ENCODE data around the gene SULT4A1.

The SULT4A1 gene

DNA sequence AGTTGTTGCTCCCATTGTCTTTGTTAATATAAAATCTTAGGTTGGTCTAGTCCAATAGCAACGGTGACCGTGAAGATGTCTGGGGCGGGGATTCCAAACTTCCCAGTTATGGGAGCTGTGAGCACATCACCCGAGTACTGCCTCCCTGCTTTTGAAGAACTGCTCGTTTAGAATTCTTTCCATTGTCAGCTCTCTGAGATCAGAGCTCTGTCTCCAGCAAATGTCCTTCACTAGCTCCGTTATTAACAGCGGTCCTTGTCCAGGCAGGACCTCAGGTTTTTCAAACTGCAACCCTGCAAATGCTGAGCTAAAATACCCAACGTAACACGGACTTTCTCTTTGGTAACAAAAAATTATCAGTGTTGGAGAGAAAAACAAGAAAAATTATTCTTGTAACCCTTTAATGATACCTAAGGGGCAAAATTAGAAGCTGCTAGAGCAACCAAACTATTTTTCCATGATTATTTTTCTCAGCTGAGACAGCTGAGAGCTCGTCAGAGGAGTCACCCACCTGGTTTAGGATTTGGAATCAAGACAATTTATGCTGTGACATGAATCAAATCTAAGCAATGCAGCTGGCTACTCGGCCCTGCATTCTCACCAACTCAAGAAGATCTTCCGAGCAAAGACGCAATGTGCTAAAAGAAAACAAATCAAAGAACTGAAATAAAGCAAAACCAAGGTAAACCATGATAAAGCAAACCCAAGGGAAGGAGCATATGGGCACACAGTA is 35.1 kb downstream of the SULT4A1 start:
- DNase-seq = no peak

DNA sequence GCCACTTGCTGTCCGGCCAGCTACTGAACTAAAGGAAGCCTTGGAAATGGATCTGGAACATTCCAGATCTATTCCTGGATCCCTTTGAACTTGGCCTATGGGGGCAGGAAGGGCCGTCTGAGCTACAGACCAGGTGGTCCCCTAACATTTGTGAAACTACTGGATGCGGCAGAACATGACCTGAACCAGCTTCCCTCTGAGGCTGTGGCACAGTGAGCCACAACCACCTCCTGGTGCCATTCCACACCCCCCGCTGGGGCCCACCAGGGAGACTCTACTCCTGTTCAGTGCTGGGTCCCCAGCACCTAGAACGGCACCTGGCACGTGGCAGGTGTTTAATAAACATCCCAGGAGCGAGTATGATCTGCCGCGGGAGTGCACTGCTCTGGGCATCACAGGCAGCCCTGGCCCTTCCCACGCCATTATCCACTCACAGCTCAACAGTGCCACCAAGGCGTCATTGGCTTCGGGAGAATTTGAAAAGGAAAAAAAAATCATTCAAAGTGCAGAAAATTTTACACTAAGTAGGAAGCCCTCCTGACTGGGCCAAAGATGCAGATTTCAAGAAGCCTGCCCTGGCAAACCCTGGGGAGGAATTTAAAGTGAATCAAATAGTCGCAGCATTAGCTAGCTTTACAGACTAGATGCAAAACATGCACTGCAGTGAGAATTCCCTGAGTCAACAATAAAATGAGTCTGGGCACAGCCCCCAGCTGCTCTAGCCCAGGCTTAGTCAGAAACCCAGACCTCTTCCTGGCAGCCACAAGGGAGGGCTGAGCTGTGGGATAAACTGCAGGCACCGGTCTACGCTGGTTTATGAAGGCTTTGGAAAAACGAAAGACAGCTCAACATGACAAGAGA is 35.9 kb downstream of the SULT4A1 start:
- peak; percentile 76 for DNase-seq

DNA sequence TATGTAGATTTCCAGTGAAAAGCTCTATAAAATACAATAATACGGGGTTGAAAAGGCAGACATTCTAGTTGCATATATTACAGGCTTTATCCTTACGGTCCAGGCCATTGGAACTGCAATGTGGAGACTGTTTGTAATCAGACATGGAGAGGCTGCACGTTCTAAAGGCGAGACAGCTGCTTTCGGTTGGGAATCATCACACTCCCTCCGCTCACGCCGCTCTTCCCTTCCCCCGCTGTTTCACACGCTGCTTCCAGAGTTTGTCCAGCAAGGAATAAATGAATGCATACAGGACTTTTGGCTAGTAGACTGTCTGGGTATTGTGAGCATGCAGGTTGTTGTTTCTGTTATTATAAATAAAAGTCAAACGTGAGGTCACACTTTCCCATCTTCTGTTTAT is 36.7 kb downstream of the SULT4A1 start:
- no peak for DNase-seq

DNA sequence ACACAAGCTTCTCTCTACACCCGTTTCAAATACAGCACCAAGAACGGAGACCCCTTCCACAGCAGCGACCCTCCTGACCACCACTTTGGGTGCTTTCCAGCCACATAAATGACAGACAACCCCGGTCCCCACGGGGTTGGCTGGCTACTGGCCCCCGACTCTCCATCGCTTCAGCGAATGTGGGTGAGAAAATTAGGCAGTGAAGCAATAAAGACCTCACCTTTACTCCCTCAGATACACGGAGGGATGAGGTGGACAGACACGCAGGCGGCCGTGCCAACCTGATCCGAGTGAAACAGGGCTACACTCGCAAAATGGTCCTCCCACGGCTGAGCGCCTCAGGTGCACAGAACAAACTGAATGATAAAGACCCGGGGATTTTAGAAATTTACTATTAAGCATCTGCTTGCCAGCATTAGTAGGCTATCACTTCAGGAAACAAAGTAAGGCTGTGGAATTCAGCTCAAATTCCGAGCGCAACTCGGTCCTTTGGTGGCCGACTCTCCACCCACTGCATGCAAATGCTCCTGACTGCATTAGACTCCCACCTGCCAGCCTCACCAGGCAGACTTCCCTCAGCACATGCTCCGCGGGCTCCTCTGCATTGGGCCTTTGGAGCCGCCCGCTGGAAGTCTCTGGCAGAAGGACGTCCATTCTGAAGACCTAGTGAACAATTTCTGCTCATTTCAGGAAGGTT is 37.4 kb downstream of the SULT4A1 start:
- DNase-seq = no peak

DNA sequence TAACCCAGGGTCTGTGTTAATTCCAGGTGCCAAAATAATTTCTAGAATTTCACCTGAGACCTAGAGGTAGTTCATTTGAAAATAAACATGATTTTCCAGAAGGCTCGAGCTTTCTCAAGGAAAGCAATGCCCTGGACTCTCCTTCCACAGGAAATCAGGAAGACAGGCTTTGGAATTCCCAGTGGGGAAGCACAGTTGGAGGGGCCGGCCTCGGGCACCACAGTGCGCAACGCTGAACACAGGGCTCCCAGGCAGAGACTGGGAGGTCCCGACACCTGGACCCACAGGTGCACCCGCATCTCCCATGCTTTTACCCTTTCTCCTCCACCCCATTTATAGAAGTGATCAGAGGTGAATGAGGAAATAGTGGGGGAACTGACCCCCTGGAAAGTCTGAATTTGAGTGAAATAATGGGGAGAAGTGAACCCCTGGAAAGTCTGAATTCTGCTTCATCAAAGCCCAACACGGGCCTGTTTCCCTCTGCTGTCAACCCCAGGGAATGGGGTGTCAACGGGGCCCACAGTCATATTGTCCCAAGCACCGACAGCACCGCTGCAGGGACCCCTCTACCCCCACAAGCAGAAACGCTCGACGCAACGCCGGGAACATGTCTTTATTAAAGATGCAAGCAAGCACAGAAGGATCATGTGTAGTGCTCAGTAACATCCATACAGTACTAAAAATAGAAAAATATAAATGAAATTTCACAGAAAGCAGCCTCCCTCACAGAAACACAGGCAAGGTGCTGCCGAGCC is 38.2 kb downstream of the SULT4A1 start:
- DNase-seq = no peak

DNA sequence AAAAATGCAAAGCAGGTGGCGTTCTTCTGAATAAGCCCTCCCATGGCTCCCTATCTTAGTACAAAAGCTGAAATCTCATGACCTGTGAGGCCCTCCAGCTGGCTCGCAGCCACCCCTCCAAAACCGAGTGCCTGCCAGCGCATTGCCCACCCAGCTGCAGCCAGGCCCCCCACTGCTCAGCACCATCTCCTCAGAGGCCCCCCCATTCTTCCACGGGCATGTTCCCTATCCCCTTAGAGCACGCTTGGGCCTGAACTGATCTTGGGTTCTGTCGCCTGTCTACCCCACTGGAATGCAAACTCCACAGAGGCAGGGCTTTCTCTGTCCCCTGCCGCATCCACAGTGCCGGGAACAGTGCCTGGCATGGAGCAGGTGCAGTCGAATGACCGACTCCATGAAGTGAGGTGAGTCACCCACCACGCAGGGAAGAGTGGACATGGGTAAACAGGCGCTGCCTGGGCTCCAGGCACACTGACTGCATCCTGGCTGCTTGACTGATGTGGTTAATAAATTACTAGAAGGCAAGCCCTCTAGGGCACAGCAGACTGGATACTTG is 38.9 kb downstream of the SULT4A1 start:
- no peak for DNase-seq

DNA sequence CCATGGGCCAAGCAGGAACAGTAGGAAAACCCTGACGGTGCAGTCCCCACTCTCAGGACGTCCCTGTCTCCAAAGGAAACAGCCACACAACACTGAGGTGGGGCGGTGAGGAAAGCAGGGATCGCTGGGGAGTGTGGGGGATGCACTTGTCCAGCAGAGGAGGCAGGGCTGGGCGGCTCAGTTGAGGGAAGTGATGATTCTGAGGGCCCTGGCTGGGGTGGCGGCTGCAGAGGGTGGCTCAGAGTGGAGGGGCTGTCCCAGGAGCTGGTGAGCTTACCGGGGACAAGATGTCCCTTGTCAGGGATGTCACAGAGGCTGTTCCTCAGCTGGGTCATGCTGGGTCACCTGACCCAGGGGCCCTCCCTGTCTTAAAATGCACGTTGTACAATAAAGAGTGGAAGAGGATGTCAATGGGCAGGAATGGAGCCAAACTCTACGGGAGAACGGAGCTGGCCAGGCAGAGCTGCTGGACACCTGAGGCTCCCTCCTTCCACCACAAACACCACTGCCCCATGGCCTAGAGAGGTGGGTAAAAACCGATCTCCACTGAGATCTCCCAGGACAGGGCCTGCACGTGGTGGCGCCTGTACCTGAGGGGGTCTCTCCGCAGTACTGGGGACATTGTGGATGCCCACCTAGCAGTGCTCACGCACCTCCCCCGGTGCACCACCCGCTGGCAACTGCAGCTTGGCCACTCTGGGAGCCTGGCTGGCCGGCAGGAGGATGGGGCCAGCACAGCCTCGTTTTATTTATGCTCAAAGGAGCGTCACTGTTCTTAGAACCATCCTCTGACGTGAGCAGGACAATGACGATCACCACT is 40.5 kb downstream of the SULT4A1 start:
- DNase-seq = no peak

DNA sequence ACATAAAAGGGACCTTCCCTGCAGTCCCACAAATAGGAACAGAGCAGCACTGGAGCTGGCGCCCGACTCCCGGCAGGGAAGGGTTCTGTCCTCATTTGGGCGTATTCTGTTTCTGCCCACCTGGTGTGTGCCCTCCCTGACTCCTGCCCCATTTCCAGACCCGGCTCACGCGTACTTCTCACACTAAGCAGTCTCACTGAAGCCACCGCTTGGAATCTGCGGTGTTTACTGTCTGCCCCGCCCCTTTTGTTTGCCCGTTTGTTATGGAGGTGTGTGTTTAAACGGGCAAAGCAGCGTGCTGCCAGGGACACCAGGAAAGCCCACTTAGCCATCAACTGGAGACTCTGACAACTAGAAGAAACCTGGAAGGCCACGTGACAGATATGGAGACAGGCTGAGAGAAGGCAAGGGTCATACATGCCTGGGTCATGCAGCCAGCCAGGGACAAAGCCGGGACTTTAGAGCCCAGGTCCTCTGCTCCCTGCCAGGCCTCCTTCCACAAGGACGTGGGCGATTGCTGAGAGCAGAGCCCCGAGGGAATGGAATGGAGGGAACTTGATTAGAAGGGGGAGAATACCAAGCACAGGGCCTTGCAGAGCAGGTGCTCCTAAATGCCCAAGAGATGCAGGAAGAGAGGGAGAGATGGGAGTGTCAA is 41.5 kb downstream of the SULT4A1 start:
- no peak for DNase-seq

DNA sequence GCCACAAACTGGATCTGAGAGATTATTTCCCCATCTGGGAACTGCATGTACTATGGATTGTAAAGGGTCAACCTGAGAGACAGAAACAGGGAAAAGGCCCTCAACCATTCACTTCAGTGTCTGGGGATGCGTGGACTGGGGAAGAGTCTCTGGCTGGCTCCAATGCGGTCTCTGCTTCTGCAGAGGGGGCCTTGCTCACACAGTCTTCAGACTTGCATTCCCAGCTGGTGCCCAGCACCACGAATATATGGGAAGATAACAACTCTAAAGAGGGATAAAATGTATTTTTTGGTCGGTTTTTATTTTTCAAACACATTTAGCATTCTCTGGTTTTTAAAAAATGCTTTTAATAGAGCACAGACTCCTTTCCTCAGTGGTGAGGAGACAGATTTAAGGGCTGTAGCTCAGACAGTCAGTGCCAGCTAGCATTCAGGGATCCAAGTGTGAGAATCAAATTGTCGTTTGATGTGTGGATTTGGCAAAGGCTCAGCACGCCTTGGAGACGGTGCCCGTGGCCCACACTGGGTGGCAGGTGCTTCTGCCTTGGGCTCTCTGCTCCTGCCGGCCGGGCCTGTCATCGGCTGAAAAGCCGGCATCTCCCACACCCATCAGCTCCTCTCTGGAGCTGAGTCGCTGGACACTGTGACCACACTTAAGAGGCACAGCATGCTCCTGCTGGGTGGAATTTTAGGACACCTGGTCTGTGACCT is 42.2 kb downstream of the SULT4A1 start:
- DNase-seq = no peak

DNA sequence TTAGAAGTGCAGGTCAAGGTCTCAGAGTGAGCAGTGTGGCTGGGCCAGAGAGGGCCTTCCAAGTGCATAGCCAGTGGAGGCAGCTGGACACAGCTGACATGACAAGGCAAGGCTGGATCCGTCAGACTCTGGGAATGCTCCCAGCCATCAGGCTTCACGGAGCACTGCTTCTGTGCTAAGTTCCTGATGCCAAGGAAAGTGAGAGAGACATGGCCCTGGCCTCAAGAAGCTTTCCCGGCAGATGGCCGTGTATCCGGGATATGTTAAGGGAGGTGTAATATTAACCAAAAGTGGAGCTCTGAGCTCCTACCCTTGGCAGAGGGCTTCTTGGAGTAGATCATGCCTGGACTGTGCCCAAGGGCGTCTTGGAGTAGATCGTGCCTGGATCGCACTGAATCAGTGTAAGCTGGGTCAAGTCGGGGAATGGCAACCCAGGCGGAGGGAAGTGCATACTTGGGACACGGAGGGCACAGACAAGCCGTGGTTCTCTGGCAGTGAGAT is 42.8 kb downstream of the SULT4A1 start:
- DNase-seq = no peak

DNA sequence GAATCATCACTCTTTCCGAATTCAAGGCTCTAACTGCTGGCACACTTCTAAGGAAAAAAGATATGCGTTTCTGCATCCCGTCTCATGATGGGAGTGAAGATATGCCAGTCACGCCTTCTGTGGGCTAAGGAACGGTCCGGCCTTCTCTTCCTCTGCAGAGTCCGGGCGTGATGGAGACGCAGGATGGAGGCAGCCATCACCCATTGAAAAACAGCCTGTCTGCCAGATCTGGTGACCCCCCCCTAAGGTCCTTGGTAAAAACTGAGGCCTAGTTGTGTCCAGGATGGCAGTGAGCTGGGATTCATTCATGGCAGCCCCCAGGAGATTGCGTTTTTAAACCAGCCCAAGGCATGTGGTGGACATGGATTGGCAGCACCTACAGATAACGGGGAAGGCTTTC is 43.3 kb downstream of the SULT4A1 start:
- DNase-seq = no peak

DNA sequence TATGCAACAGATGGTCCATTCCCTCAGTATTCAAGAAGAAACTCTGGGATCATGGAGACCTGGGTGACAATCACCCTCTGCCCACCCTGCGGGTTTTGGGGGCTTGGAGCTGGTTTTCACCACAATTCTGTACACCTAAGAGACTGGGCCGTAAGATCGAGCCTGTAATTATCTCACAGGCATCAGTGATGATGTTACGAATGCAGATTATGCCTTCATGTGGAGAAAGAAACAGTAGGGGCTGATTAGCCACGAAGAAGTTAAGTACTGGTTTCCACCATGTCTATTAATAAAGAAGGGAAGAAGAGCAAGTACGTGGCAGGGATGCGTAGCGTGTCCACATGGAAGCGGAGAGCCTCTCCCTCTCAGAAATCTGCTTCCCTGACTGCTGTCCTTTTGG is 44.9 kb downstream of the SULT4A1 start:
- no peak for DNase-seq

DNA sequence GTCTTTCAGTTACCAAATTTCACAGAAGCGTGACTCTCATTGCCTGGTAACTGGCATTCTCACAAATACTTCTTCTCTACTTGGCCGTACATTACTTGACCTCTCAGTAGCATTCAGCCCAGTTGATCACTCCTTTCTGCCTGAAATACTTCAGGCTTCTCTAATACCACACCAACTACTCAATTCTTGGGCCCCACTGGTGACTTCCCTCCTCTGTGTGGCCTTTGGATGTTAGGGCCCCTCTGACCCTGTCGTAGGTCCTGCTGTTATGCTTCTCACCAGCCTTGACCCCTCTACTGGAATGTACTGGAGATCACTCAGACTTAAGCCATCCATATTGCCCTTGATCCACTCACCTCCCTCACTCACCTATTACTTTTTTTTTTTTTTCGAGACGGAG is 48.0 kb downstream of the SULT4A1 start:
- no peak for DNase-seq

DNA sequence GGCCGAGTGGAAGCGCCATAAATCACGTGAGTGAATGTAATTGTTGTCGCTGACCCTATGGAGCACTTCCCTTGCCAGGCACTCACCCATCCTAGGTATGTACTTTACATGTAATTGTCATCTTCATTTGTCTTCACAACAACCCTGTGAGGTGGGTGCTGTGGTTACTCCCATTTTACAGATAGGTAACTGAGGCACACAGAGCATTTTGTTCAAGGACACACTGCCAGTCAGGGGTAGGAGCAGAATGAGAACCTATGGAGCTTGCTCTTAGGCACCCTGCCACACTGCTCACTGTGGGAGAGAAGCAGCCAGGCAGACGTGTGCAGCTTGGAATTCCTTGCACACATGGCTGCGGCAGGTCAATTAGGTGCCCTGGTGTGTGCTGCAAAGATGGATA is 49.4 kb downstream of the SULT4A1 start:
- DNase-seq = no peak

DNA sequence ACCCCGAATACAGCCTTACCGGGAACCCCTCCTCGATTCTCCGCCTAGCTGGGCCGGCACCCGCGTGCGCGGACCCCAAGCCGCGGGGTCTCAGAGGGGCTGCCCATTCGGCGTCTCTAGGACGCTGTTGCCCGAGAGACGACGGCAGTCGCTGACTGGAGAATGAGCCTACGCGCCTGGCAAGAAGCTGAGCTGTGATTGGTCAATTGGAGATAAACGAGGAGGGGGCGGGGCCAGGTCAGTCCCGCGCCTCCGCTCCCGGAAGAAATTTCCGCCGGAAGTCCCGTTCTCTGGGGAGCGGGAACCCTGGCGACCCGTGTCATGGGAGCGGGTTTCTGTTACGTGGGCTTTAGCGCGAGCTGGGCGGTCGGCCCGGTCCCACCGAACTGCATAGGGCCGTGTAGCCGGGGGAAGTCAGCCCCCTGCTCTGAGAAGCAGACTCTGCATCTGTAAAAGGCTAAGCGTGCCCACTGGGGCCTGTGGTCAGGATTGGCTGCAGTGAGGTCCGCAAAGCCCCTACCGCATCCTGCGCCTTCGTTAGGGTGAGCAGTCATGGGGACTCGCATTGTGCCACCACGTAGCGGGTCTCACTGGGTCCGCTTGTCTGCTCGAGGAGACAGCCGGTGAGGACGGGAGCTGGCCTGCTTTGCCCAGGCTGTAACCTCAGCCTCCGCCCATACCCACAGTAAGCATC is 50.0 kb downstream of the SULT4A1 start, which contains the start of gene EFCAB6:
TSS of gene EFCAB6 (minus strand) at position 157 of the 694 bp plus-strand sequence. CDS start 29,987 bp downstream, outside the sequence.
- DNase-seq = peak; percentile 91

DNA sequence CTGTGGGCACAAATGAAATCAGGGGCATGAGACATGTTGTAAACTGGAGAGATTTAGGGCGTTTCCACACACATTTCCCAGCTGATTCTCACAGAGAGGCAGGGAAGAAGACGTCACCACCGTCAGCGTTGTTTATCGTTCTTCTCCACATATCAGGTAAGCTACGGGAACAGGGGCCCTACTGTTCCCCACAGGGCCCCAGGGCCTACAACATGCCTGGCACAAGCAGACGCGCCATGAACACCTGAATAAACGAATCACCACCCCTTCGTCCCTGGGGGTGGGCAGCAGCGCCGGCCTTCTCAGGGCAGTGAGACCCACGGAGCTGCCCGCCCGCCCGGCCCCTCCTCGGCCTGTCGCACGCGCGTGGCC is 50.5 kb downstream of the SULT4A1 start:
- no peak for DNase-seq

DNA sequence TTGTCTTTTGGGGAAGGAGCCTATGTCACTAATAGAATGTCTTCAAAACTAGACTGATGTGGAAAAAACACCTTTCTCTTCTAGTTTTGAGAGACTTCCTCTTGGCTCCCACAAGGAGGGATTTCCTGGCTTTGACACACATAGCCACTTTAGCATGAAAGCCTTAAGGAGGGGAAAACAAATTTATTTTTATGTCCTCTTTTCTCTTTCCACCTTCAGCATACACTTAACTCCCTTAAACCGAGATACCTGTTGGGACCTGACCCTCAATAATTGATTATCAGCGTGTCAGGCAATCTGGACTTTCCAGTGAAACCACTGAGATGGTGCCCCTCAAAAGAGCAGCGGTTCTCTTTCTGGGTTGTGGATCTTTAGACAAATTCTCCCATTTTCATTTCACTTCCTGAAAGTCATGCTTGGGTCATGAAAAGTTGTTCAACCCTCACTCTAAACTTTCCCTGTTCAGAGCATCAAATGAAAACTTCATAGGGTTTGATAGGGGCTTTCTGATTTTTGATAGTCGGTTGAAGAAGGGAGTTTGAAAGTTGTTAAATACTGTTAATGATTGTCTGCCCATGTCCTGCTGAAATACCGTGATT is 59.3 kb downstream of the SULT4A1 start:
- DNase-seq = no peak

DNA sequence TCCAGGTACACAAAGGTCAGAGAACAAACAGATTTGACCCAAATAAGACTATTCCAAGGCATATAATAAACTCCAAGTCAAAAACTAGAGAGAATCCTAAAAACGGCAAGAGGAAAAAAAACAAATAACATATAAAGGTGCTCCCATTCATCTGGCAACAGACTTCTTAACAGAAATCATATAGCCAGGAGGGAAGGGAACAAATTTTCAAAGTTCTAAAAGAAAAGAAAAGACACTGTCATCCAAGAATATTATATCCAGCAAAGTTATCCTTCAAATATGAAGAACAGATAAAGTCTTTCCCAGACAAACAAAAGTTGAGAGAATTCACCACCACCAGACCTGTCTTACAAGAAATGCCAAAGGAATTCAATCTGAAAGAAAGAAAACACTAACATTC is 61.3 kb downstream of the SULT4A1 start:
- DNase-seq = no peak

DNA sequence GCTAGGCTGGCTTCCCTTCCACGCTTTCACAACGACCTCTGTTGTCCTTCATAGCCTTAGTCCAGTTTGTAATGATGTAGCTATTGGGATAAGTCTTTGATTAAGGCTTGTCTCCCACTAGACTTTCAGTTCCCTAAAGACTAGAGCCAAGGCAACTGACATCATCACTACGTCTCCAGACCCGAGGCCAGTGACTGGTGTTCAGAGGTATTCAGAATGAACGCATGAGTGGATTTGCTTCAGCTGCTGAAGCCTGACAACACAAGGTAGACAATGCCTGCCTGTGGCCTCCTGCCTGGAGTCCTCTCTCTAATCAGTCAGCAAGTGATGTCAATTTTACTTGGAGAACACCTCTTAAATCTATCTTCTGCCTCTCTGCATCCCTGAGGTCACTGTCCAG is 63.8 kb downstream of the SULT4A1 start:
- no peak for DNase-seq
